Stimulated activated CD4-positive, alpha-beta T cell treated with anti-CD3 and anti-CD28 coated beads, Interleukin-2, amount 100 ng/mL, for 4 hours (primary cell): ENCODE measurements around the gene IP6K2.
"Not testable (repeated sequence)": the region's sequence is repeated elsewhere in the genome, so short reads cannot be mapped to it uniquely, and the experiment has no call there.

Experiments used
- DNase-seq: peaks from one replicate; pipeline ENCODE4 v3.0.0-alpha.2; 2020; ENCODE audit warnings: low read depth

IP6K2 gene

DNA sequence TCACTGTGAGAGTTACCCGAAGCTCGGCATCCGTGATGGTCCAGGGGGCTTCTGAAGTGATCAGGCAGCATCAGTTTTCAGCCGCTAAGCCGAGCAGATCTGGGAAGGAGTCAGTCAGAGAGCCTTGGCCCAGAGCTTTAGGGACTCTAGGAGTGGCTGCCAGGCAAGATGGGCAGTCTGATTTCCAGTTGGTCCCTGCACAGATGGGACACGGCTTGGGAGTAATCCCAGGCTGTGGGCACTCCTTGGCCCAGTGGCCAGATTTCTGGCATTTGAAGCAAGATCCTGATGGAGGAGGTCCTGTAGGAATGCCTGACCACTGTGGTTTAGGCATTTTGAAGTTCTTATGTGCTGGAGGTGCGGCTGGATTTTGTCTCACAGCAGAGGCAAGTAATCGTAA is 10.5 kb upstream of the IP6K2 start:
- DNase-seq, result no peak

GRCh38 chr3:48725185-48725855 is 8.3 kb upstream of the IP6K2 start:
- not testable (repeated sequence) for DNase-seq

GRCh38 chr3:48723725-48724124 is 6.7 kb upstream of the IP6K2 start:
- no peak for DNase-seq

DNA sequence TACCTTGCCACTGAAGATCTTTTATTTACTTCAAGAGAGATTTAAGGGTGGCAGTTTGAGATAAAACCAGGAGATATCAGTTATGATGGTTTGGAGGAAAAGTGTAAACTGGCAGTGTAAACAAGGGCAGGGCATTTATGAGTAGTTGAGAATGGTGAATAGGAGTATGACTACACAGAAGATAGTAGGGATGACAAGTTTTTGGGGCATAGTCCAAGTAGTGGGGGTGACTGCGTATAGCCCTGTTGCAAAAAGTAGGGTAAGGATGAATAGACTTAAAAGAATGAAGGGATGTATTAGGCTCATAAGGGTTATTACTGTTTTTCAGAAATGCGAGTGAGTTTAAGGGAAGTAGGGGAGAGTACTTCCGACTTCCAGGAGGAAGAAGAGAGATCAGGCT is 6.3 kb upstream of the IP6K2 start:
- DNase-seq, result not testable (repeated sequence)

DNA sequence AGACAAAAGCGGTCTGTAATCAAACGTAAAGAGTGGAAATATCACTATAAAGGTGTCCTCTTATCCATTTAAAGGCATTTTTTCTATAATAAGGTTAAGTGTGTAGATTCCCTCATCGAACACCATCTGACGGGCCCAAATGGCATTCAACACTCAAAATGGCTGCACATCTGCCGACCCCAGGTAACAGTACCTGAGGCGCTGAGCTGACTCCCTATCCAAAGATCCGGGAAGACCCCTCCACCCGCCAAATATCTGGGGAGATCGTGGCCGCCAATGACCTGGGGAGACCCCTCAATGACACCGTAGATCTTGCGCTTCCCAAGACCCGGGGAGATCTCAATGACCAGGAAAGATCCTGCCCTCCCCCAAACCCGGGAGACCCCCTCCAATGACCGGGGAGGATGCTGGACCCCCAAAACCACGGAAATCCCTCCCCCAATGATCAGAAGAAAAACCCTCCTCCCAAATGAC is 476 bp downstream of the IP6K2 start:
- no peak for DNase-seq

- DNase-seq, result no peak
Measured at GRCh38 chr3:48715174-48715800, 1.7 kb downstream of the IP6K2 start.

- no peak for DNase-seq
Measured at GRCh38 chr3:48711727-48712126, 5.3 kb downstream of the IP6K2 start.

GRCh38 chr3:48709051-48709461 is 8.0 kb downstream of the IP6K2 start:
- DNase-seq, result no peak

GRCh38 chr3:48708481-48708889 is 8.5 kb downstream of the IP6K2 start:
- DNase-seq, result no peak

DNA sequence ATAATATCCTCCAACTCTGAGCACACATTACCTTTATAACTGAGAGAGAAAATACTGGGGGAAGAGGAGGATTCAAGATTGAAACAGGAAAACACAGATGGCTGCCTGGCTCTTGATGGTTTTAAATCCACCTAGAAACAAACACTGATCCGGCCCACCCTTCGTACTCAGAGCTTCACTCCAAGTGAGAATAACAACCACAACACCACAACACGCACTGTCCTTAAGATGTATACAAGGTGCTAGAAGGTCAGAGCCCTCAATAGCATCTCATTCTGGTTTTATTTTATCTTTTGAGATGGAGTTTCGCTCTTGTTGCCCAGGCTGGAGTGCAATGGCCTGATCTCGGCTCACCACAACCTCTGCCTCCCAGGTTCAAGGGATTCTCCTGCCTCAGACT is 9.9 kb downstream of the IP6K2 start:
- no peak for DNase-seq

DNA sequence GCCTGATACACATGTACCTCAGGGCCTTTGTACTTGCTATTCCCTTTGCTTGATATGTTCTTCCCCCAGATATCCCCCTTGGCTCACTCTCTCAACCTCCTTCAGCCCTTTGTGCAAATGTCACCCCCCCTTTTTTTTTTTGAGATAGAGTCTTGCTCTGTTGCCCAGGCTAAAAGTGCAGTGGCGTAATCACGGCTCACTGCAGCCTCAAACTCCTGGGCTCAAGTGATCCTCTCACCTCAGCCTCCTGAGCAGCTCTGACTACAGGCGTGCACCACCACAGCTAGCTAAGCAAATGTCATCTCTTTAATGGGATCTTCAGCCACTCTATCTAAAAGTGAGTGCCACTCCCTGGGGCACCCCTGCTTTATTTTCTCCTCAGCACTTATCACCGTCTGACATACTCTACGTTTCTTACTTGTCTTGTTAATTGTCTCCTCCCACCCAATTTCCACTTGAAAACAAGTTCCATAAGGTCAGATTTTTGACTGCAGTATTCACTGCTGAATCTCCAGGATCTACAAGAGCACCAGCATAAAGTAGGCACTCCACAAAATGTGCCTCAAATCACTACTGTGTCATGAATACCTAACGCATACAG is 14.6 kb downstream of the IP6K2 start:
- DNase-seq, result no peak

DNA sequence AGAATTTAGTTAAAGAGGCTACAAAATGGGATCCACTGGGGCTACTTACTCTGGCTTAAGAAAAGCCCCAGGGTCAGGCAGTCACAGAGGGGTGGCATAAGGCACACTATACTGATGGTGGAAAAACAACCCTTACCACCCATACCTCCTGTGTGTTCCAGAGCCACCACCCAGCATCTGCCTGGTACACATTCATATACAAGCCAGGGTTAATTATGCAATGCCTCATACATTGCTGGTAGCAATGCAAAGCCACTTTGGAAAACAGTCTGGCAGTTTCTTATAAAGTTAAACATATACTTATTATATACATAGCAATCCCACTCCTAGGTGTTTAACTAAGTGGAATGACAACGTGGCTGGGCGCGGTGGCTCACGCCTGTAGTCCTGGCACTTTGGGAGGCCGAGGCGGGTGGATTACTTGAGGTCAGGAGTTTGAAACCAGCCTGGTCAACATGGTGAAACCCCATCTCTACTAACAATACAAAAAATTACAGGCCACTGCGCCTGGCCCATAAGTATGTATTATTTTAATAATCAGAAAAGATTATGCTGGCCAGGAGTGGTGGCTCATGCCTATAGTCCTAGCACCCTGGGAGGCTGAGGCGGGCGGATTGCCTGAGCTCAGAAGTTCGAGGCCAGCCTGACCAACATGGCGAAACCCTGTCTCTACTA is 16.2 kb downstream of the IP6K2 start:
- DNase-seq, result no peak

- DNase-seq, result no peak
Measured at GRCh38 chr3:48698891-48699290, 18.1 kb downstream of the IP6K2 start.

DNA sequence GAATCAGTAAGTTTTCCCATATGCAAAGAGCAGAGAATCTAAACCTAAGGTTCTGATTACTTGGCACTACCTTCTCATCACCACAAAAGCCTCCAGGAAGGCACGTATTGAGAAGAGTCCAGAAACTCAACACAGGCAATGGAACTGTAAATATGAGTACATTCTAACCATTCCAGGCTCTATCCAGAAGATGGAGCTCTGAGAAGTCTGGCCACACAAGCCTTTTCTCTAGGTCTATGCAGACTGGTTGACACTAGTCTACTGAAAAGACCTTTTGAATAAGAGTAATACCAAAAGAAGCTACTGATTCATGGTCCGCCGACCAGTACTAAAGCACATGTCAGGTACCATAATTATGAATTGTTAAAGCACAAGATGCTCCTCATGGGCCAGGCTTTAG is 19.1 kb downstream of the IP6K2 start:
- no peak for DNase-seq

GRCh38 chr3:48696601-48697000 is 20.4 kb downstream of the IP6K2 start:
- DNase-seq, result no peak

DNA sequence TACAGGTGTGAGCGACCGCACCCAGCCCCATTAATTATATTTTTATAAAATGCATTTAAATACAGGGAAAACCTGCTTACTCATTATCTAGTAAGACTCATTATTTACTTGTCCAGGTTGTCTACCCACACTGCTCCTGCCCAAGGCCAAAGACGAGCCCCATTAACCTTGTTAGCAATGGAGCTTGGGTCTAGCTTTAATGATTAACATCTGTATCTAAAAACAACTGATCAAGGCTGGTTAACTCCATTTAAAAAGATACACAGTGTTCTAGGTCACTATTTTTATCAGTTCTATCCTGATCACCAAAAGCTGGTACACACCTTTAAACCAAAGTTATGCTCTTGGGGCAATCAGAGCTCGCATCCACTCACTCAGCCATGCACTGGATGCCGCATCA is 20.9 kb downstream of the IP6K2 start:
- no peak for DNase-seq

DNA sequence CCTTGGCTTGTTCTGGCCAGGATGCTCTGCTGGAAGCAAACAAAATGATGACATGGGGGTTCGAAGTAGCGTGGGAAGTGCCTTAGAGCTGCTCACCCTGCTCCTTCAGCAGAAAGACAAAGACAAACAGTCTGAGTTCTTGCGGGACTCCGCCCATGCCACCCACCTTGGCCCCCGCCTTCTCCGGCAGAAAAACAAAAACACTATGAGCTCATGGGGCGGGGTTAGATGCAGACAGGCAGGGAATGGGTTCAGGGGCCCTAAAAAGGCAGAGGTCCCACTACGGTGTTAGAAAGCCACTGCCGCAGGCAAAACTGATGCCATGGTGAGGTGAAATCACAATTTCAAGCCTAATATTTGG is 21.6 kb downstream of the IP6K2 start:
- no peak for DNase-seq

GRCh38 chr3:48694610-48695392 is 22.2 kb downstream of the IP6K2 start:
- no peak for DNase-seq

DNA sequence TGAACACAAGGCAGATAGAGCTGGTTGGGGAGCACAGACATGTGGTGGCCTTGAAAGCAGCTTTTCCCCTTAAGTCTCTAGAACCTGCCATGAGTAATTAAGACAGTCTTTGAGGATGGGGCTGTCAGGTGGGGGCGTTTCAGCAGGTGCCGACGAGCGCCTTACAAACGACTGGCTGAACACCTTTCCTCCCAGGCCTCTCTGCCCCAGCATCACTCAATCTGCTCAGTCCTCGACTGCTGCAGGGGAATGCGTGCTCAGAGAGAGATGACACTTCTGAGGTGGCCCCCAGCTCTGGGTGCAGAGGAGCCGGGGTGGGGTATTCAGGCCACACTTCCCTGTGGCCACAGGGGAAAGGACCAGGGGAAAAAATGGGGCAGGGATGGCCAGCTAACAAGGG is 23.2 kb downstream of the IP6K2 start:
- no peak for DNase-seq

DNA sequence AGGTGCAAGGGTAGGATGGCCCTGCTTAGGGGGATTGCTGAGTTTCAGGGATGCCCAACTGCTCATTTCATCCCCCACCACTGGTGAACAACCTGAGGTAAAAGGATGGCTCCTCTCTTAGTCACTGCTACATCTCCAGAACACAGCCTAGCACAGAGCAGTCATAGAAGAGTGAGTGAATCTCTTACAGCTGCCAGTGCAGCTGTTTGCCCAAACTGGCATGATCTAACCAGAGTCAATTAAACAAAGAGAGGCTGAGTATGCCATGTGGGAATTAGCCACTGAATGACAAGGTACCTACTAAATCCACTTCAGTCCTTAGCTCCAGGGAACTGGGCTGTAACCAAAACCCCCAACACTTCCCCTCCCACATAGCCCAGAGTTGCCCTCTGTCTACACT is 24.5 kb downstream of the IP6K2 start:
- no peak for DNase-seq

DNA sequence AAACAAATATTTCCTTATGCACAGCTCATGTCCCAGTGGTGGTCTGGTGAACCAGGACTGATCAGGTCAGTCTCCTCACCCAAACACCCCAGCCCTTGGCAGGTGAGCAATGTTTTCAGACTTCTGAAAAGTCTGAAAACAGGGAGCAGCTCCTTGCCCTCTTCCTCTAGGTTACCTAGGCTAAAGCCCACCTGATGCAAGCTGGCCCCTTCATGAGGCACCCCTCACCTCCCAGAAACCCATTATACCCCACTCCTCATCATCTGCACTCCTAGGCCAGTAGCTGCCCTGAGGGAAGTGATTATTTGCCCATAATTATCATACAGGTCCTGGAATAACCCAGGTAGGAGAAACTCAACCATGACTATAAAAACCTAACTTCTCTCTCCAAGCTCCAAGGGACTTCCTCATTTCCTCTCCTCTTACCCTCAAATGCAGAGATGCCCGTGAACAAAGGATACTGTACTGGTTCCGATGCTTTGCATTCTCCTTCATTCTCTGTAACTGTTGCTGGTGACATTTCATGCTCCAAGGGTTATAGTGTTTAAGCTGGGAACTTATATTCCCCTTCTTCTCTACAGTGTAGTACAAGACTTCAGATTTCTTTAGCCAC is 26.1 kb downstream of the IP6K2 start:
- DNase-seq, result no peak

DNA sequence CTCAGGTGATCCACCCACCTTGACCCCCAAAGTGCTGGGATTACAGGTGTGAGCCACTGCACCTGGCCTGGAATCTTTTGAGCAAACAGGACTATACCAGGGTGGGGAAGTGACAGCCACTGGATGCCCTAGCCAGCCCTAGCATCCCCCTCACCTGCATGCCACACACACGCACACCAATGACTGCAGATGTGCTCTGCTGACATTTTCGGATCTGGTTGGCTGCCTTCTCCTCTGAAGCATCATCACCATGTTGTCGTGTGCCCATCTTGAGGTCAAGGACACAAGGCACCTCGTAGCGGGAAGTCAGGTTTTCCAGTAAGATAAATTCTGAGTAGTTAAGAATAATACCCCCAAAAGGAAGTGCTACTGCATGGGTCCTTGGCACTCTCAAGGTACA is 27.6 kb downstream of the IP6K2 start:
- no peak for DNase-seq
